ENCODE data around the gene FBXO46. TPM values are rescaled to one million over a fixed set of nuclear protein-coding genes. Genes with fewer than 3 reads are reported as not detected.

Gene FBXO46
- total RNA-seq, 1 experiment from 2014 or later = 40.1 TPM

GRCh38 chr19:45667620-45668341 lies 62.9 kb downstream of the FBXO46 start, which contains the start of gene GIPR:
Gene GIPR, plus strand, starts transcription at chr19:45668221. Its CDS starts 1,300 bp downstream, at chr19:45669521.
- peaks cover 52% of the 10 kb centered on the region for H3K27me3 Mint-ChIP-seq (ENCODE audit: low read depth)

GRCh38 chr19:45664575-45664974 lies 66.1 kb downstream of the FBXO46 start:
- Mint-ChIP-seq H3K36me3 (no peaks in the 10 kb centered on the region), H3K4me1 (peaks cover 17% of the 10 kb centered on the region), H3K27me3 (ENCODE audit: low read depth) (peaks cover 32% of the 10 kb centered on the region), H3K9me3 (no peaks in the 10 kb centered on the region), H3K4me3 (no peak overlapping the region), H3K27ac (peak overlapping the region; percentile 8; the same call in 1 of the 2 replicates)
- no peak for DNase-seq (ENCODE audit: low spot score)
- ChIA-PET POLR2A (no interaction called here), CTCF (no interaction called here)
- ATAC-seq = no peak
- TF ChIP-seq TEAD1 (CRISPR knock-in tag; IDR thresholded peaks at IDR 0.05) (no peak), MAX (CRISPR knock-in tag; IDR thresholded peaks at IDR 0.05) (no peak), AR (CRISPR knock-in tag; IDR thresholded peaks at IDR 0.05) (no peak), GABPB1 (CRISPR knock-in tag; IDR thresholded peaks at IDR 0.05) (no peak), CBFB (CRISPR knock-in tag; IDR thresholded peaks at IDR 0.05; ENCODE audit: low read depth) (no peak), GTF2I (CRISPR knock-in tag; conservative IDR thresholded peaks at IDR 0.05) (no peak), FOXP1 (CRISPR knock-in tag; IDR thresholded peaks at IDR 0.05; ENCODE audit: borderline replicate concordance) (no peak), HMGA2 (CRISPR knock-in tag; IDR thresholded peaks at IDR 0.05) (no peak), ATF6 (CRISPR knock-in tag; IDR thresholded peaks at IDR 0.05) (no peak), OVOL2 (CRISPR knock-in tag; IDR thresholded peaks at IDR 0.05; ENCODE audit: borderline replicate concordance) (no peak)
- TF ChIP-seq, protein P1, sequence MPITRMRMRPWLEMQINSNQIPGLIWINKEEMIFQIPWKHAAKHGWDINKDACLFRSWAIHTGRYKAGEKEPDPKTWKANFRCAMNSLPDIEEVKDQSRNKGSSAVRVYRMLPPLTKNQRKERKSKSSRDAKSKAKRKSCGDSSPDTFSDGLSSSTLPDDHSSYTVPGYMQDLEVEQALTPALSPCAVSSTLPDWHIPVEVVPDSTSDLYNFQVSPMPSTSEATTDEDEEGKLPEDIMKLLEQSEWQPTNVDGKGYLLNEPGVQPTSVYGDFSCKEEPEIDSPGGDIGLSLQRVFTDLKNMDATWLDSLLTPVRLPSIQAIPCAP (CRISPR knock-in tag; IDR thresholded peaks at IDR 0.05) = no peak
- TF ChIP-seq, protein P2, sequence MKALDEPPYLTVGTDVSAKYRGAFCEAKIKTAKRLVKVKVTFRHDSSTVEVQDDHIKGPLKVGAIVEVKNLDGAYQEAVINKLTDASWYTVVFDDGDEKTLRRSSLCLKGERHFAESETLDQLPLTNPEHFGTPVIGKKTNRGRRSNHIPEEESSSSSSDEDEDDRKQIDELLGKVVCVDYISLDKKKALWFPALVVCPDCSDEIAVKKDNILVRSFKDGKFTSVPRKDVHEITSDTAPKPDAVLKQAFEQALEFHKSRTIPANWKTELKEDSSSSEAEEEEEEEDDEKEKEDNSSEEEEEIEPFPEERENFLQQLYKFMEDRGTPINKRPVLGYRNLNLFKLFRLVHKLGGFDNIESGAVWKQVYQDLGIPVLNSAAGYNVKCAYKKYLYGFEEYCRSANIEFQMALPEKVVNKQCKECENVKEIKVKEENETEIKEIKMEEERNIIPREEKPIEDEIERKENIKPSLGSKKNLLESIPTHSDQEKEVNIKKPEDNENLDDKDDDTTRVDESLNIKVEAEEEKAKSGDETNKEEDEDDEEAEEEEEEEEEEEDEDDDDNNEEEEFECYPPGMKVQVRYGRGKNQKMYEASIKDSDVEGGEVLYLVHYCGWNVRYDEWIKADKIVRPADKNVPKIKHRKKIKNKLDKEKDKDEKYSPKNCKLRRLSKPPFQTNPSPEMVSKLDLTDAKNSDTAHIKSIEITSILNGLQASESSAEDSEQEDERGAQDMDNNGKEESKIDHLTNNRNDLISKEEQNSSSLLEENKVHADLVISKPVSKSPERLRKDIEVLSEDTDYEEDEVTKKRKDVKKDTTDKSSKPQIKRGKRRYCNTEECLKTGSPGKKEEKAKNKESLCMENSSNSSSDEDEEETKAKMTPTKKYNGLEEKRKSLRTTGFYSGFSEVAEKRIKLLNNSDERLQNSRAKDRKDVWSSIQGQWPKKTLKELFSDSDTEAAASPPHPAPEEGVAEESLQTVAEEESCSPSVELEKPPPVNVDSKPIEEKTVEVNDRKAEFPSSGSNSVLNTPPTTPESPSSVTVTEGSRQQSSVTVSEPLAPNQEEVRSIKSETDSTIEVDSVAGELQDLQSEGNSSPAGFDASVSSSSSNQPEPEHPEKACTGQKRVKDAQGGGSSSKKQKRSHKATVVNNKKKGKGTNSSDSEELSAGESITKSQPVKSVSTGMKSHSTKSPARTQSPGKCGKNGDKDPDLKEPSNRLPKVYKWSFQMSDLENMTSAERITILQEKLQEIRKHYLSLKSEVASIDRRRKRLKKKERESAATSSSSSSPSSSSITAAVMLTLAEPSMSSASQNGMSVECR (CRISPR knock-in tag; IDR thresholded peaks at IDR 0.05; ENCODE audit: borderline replicate concordance) = no peak
- TF ChIP-seq, protein P3, sequence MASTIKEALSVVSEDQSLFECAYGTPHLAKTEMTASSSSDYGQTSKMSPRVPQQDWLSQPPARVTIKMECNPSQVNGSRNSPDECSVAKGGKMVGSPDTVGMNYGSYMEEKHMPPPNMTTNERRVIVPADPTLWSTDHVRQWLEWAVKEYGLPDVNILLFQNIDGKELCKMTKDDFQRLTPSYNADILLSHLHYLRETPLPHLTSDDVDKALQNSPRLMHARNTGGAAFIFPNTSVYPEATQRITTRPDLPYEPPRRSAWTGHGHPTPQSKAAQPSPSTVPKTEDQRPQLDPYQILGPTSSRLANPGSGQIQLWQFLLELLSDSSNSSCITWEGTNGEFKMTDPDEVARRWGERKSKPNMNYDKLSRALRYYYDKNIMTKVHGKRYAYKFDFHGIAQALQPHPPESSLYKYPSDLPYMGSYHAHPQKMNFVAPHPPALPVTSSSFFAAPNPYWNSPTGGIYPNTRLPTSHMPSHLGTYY (CRISPR knock-in tag; IDR thresholded peaks at IDR 0.05) = no peak

More at GRCh38 chr19:45667620-45668341, 62.9 kb downstream of the FBXO46 start, which contains the start of gene GIPR:
- H3K36me3 Mint-ChIP-seq = no peaks in the 10 kb centered on the region
- peaks cover 23% of the 10 kb centered on the region for H3K4me1 Mint-ChIP-seq
- no peaks in the 10 kb centered on the region for H3K9me3 Mint-ChIP-seq
- POLR2A ChIA-PET = interaction anchor here (0.7 to 1.2 kb wide), 3 partner anchors 9 to 26 kb away, joined by 3 to 9 read pairs (median 3); partner anchors contain the start of gene QPCTL
- TF ChIP-seq ZNF121 (CRISPR knock-in tag; IDR thresholded peaks at IDR 0.05) = peak; percentile 55; the same call in 1 of the 2 replicates
- TF ChIP-seq, protein P2 (CRISPR knock-in tag; IDR thresholded peaks at IDR 0.05; ENCODE audit: borderline replicate concordance) = no peak
- peak within 1 kb of the TSS; percentile 10; the same call in 1 of the 2 replicates for H3K27ac Mint-ChIP-seq
- CTCF ChIA-PET = interaction anchor here (0.5 to 4.8 kb wide), 9 partner anchors 10 to 764 kb away, joined by 3 to 68 read pairs (median 6); no protein-coding TSS in a partner anchor
- peak; percentile 14 for ATAC-seq
- peak within 1 kb of the TSS; percentile 73 for H3K4me3 Mint-ChIP-seq
- peak; percentile 72 for DNase-seq (ENCODE audit: low spot score)
